Peyer's patch (tissue), 4 donors: ENCODE data around the gene CRACDL.

Experiments used
- CTCF ChIP-seq, 6 experiments: fragments of 450-650 bp in 4 of 6; fragments of 200-600 bp in 2 of 6; sonication (generic) in 1 of 6; IDR thresholded peaks; one replicate each; pipeline ENCODE4 v1.5.1; 2017 to 2019; ENCODE audit warnings: antibody characterized with exemption in 6 of 6, mild to moderate bottlenecking in 3 of 6, moderate library complexity in 1 of 6
- POLR2A ChIP-seq, 2 donors: fragments of 450-650 bp; IDR thresholded peaks; one replicate each; pipeline ENCODE4 v1.5.1; 2017; ENCODE audit warnings: antibody characterized with exemption in 2 of 2, mild to moderate bottlenecking in 2 of 2, moderate library complexity in 2 of 2

- TF ChIP-seq POLR2A (IDR thresholded peaks at IDR 0.05) (no peak), CTCF (IDR thresholded peaks at IDR 0.05) (no peak)
Measured at GRCh38 chr2:98846041-98846440, 90.0 kb downstream of the CRACDL start.
